Lower leg skin (tissue), 3 donors: Measurements from ENCODE around the gene WSCD2.

ENCODE experiments used
- POLR2A ChIP-seq, 2 donors: fragments of 450-650 bp; IDR thresholded peaks; one replicate each; pipeline ENCODE4 v1.6.1; 2016 to 2017; ENCODE audit warnings: antibody characterized with exemption in 2 of 2, mild to moderate bottlenecking in 1 of 2, moderate library complexity in 1 of 2
- TF ChIP-seq, protein P1 (sequence below), 3 donors: fragments of 450-650 bp; IDR thresholded peaks; one replicate each; pipeline ENCODE4 v1.5.1; 2016; ENCODE audit warnings: antibody characterized with exemption in 3 of 3, mild to moderate bottlenecking in 3 of 3, moderate library complexity in 2 of 3

DNA sequence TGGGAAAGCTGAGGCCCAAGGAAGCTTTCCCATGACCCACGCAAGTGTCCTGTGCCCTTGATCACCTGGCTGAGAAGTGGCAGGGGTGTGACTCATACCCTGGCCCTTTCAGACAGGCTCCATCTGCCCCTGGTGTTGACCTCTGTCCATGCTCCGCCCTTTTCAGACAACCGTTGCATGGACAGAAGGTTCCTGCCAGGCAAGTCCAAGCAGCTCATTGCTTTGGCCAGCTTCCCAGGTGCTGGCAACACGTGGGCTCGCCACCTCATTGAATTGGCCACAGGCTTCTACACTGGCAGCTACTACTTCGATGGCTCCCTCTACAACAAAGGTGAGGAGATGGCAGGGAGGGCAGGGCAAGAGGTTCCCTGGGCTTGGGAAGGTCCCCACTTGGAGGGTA lies 103.5 kb downstream of the WSCD2 start:
- TF ChIP-seq, protein P1, sequence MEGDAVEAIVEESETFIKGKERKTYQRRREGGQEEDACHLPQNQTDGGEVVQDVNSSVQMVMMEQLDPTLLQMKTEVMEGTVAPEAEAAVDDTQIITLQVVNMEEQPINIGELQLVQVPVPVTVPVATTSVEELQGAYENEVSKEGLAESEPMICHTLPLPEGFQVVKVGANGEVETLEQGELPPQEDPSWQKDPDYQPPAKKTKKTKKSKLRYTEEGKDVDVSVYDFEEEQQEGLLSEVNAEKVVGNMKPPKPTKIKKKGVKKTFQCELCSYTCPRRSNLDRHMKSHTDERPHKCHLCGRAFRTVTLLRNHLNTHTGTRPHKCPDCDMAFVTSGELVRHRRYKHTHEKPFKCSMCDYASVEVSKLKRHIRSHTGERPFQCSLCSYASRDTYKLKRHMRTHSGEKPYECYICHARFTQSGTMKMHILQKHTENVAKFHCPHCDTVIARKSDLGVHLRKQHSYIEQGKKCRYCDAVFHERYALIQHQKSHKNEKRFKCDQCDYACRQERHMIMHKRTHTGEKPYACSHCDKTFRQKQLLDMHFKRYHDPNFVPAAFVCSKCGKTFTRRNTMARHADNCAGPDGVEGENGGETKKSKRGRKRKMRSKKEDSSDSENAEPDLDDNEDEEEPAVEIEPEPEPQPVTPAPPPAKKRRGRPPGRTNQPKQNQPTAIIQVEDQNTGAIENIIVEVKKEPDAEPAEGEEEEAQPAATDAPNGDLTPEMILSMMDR (IDR thresholded peaks at IDR 0.05) = no peak
- TF ChIP-seq POLR2A (IDR thresholded peaks at IDR 0.05) = no peak
